Right ventricle myocardium superior (tissue), 1 donor: Measurements from ENCODE around the gene ITIH3. TPM values are rescaled to one million over a fixed set of nuclear protein-coding genes. Genes with fewer than 3 reads are reported as not detected.
A peak's percentile ranks its signal among the peaks of the same experiment; 100 is the strongest.

Experiments
- ATAC-seq: fragments of 200-7000 bp; cut with Tn5 transposase; one replicate; pipeline ENCODE4 v1.9.1; 2020; ENCODE audit warnings: mild to moderate bottlenecking; ENCODE audit not compliant: poor library complexity
- DNase-seq: peaks from one replicate; pipeline ENCODE4 v3.0.0-alpha.2; 2020
- intact Hi-C: fragments of 100-400 bp; cut with DNase I; formaldehyde crosslinking; loops from one replicate; pipeline ENCODE4 v1.11.2; 2022
- total RNA-seq: library from RNA; stranded (reverse); fragmentation: NEBNext Ultra II Directional; extraction: Animal tissue kit (Norgen Biotek cat#: 25700); gene quantifications from one replicate; pipeline ENCODE4 v1.2.1, GENCODE V29; 2021
- donor health status: DM: no; HTN: yes; CAD: no; lungs with severe emphysema.

The ITIH3 gene
- total RNA-seq, 1 donor from 2014 or later: 0.35 TPM

DNA sequence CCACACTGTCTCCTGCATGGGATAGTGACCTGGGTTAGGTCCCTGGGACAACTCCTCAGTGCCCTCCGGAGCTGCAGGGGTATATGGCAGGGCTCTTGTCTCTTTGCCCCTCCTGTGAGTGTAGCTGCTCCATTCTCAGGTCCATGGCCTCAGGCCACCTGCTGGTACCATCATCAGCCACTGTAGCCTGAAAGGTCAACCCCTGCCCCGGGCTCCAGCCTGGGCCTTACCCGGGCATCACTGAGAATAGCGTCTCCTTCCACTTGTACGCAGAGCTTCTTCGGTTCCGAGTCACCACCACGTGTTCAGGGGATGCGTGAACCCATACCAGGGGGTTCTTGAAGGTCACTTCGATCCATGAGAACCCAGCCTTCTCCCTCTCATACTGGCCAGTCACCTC, 22.1 kb downstream of the ITIH3 start:
- no peak for DNase-seq
- ATAC-seq: no peak
- intact Hi-C loops: no loop called here

DNA sequence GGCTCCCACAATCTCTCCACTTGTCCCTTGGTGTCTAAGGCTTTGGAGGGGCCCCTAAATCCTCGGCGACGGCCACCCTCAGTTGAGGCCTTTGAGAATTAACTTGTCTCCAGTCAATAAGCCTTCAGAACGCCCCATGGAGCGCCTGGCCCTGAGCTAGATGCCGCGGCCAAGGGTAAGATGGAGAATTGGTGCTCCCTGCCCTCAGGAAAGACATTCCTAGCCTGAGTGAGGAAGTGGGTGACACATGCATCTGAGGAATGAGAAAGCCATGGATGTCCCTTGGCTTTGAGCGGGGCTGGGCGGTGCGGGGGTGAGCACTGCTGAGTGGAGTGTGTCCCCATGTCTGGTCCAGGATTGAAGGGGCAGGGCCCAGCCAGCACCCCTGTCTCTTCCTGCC, 22.6 kb downstream of the ITIH3 start:
- intact Hi-C loops: no loop called here
- DNase-seq (no peak), ATAC-seq (no peak)

DNA sequence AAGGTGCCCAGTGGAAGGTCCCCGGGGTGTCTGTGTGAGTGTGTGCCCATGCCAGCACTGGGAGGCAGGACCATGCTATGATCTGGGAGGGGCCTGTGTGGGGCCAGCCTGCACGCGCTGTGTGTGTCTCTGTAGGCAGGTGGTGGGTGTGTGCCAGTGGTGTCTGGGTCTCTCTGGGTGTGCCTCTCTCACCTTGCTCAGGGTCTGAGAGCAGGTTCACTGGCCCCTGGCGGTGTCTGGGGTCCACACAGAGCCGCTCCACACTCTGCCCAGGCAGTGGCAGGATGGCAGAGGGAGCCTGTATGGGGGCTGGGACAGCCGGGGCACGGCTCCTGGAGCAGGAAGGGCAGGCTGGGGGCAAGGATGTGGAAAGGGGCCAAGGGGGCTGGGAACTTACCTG, 23.3 kb downstream of the ITIH3 start:
- intact Hi-C loops: no loop called here
- ATAC-seq (no peak), DNase-seq (no peak)

DNA sequence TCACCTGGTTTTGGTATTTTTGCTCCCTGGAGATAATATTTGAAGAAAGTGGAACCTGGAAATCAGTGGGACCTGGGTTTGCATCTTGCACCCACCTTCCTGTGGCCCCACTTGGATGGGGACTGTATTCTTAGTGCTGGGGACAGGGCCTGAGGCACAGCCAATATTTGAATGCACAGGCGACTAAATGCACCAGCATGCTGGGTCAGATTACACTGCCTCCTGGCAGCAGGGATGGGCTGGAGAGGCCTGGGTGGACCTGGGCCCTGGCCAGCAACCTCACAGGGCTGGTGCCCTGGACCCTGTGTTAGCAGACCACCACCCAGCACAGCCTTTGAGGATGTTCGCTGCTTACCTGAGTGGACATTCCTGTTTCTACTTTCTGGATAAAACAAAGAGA, 25.3 kb downstream of the ITIH3 start:
- intact Hi-C loops: no loop called here
- ATAC-seq: no peak

DNA sequence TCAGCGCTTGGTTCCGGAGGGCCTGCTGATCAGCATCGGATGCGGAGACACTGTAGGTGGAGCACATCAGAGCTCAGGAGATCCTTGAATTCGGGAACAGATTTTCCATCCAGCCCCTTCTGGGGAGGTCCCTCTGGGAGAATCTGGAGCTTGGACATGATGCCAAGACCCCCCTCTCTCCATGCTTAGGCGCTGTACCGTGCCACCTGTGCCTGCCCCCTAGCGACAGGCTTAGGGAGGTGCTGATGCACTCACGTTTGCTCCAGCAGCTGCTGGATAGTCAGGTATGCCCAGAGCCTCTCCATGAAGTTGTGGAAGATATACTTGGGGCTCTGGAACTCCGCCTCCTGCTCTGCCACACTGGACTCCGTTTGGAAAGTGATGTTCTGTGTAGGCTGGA, 26.1 kb downstream of the ITIH3 start:
- ATAC-seq (no peak), DNase-seq (no peak)
- intact Hi-C loops: no loop called here

More for the DNA sequence above, 25.3 kb downstream of the ITIH3 start:
- DNase-seq: no peak

DNA sequence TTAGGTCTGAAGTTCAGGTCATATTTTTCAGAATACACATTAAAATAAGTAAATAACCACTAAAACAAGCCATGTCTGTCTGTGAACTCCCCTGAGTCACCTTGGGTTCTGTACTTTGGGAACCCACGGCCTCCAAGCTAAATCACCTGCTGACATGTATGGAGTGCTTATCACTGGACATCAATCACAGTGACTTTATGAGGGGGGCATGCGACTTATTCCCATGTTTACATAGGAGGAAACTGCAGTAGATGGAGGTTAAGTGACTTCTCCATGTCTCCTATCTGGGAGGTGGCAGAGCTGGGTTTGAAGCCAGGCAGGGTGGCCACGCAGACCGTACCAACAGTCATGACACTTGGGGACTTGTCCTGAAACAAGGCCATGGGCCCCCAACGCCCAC, 27.8 kb downstream of the ITIH3 start:
- ATAC-seq (no peak), DNase-seq (no peak)
- intact Hi-C loops: no loop called here

DNA sequence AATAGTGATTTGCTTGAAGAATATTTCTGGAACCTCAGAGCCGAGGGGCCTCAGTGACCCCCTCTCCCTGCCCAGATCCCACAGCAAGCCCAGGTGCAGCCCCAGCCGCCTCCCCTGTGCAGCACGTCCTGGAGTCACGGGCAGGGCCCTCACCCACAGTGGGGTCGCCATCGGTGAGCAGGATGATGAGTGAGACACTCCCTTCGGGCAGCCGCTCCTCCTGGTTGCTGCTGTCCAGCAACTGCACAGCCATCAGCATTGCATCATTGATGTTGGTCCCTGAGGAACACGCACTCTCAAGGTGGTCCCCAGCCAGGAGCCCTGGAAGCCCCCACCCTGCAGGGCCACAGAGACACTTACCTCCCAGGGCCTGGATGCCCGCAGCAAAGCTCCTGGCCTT, 29.4 kb downstream of the ITIH3 start:
- DNase-seq (no peak), ATAC-seq (no peak)
- intact Hi-C loops: no loop called here

DNA sequence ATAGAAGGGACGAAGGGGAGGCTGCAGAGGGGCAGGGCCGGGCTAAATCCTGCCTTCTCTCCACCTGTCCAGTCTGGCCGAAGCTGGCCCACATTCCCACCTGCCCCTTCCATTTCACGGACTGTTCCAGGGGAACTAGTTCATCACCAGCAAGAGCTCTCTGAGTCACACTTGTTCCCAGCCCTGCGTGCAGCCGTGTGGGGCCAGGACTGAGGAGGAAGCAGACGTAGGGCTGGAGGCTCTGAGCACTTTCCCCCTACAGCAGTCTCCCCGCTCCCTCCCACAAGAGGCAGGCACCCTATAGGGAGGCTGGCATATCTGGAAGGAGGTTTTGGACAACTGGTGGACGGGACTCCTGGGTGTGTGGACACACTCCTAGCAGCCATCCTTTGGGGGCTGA, 32.8 kb downstream of the ITIH3 start:
- no peak for ATAC-seq
- intact Hi-C loops: no loop called here
- no peak for DNase-seq

DNA sequence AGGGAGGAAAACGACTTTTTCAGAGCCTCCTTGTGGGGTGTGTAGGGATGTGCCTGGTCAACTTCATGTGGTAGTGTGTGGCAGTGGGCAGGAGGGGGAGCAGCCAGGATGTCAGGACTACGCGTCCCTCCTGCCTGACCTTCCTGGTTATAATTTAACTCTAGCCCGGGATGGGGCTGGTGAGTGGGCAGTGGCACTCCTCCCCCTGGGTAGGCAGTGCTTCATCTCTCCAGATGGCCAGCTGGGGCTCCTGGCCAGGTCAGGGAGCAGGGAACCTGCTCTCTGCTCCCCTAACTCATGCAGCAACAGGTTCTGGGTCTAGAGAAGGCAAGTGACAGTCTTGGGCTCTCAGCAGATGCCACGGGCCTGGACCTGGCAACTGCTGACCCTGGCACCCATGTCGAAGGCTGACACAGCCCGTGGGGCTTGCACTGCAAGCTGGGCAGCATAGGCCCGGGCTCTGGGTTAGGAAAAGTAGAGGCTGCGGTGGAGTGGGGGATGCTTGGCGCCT, 33.3 kb downstream of the ITIH3 start:
- intact Hi-C loops: no loop called here
- ATAC-seq: no peak
- DNase-seq: no peak

DNA sequence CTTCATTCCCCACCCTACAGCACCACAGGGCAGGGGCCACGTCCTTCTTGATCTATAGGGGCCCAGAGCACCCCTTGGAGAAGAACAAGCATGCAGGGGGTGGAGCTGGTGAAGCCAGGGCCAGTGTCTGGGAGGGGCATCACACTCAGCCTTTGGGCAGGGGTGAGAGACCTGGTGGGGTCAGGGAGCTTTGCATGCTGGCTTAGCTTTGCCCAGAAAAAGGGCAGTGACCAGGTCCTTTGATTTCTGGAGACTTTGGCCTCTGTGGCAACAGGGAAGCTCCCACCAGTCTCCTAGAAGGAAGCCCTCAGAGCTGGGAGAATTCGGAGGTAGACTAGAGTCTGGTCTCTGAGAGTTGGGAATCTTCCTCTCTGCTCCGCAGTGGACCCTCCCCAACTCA, 34.9 kb downstream of the ITIH3 start:
- intact Hi-C loops: no loop called here
- DNase-seq (no peak), ATAC-seq (no peak)

DNA sequence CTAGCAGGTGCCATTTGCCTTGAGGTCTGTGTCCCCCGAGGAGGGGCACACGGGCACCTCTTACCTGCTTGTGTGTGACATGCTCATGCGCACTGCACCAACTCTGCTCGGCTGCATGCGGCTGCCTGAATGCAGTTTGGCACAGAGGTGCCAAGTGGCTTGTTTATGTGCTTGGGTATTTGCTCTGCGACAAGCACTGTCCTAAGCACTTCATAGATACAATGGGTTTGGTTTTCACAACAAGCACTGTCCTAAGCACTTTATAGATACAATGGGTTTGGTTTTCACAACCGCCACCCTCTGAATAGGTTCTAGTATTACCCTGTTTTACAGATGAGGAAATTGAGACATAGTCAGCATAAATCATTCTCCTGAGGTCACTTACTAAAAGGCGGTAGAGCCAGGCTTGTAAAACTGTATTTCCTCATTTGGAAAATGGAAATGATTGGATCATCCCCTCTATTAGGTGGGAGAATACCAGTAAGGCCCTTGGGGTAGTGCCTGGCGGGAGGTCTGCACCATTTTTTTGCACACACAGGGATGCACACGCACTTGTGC, 35.4 kb downstream of the ITIH3 start:
- ATAC-seq (no peak), DNase-seq (no peak)
- intact Hi-C loops: no loop called here

DNA sequence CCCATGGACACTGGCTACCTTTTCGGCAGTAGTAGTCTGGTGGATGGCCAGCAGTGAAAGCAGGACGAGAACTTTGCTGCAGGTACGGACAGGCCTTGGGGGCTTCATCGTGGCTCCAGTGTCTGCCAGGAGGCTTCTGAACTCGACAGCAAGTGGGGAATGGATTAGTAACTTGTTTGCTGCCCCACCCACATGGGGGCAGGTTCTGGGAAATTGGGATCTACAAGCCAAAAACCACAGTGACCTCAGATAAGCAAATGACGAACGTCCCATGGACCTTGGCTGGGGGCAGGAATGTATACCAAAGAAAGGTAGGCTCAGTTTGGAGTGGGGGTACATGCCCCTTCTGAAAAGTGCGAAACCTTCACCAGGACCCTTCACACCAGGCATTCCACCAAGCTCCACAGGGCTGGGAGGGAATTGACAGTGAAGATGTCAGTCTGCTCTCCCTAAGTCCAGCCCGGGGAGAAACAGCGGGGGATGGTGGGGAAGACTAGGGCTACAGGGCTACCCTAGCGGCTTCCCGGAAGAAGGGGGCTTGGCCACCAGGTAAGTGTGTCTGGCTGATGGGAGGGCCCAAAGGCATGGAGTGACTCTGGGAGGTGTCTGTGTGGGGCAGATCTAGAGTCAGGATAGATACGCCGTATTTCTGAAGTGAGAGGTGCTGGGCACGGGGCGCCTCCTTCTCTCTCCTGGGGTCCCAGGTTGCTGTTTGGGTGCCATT, 36.1 kb downstream of the ITIH3 start, which contains the start of gene ITIH4:
TSS of gene ITIH4 (minus strand) at position 138 of the 724 bp plus-strand sequence. CDS start at position 108, 30 bp downstream.
- no peak for DNase-seq
- intact Hi-C loops: no loop called here
- no peak for ATAC-seq

DNA sequence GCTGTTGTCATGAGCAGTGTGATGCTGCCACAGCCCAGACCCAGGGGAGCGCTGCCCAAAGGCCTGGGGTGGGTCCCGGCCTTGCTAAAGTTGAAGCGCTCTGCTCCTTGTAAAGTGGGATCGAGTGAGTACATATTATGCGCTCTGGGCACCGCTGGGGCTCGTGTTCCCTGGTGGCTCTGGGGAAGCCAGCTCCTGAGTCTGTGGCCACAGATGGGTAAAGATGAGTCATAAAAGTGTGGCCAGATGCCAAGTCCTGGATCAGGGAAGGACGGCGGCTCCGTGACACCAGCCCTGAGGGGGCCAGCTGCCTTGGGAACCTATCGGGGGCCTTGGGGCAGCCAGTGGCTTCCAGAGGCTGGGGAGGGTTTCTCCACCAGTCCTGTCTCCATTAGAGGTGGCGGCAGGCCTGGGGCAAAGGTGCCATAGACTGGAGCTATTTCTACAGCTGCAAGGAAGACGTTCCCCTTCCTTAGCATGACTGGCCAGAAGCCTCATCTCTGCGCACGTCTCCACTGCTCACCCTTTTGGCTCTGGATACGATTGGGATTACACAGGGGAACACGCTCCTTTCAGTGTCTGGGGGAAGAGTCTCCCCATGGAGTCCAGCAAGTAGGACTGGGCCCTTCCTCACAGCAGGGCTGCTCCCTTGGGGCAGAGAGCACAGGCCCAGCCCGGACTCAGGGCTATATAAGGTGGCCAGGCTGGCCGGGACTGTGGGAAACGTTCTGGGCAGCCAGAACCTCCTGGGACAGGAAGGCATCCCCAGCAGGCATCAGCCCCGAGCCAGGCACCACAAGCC, 37.1 kb downstream of the ITIH3 start:
- peak; percentile 54 for DNase-seq
- ATAC-seq: peak; percentile 4
- intact Hi-C loops: no loop called here

DNA sequence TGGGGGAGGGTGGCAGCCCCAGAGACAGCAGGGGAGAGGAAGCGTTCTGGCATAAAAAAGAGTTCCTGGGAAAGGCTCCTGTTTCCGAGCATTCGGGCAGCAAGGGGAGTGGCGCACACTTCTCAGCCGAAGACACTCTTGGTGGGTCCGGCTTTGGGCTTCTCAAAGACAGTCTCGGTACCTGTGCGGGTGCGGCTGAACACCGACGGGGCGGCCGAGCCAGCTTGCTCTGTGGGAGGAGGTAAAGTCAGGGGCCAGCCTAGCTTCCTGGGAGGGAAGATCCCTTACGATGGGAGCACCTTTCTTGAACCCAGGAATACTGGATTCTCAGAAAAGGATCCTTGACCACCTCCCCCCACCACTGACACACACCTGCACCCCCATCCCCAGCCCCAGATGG, 38.6 kb downstream of the ITIH3 start:
- DNase-seq: no peak
- ATAC-seq: no peak
- intact Hi-C loops: no loop called here

DNA sequence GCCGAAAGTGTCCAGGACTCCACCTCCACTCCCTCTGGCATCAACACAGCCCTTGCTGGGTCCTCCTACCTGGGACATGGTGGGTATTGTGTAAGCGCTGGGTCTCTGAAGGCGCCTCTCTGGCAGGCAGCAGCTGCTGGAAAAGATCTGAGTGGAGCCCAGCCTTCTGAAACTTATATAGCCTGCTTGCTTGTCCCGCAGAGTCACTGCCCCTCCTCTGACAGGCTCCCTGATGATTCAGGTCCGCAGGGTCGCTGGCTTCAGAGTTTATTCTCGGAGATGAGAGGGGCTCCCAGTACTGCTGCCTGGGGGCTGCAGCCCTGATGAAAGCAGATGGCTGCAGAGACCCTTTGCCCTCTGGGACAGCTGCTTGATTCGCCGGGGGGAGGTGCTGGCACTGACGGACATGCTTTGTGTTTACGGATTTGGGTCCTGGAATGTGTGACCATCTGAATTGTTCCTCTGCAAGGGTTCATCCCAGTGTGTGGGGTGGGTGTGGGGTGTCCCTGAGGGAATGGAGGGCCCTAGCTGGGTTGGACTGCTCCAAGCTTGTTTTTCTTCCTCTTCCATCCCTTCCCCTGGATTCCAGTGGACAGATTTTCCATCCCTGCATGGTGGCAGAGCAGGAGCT, 40.4 kb downstream of the ITIH3 start, which contains the start of gene MUSTN1:
TSS of gene MUSTN1 (minus strand) at position 149 of the 631 bp plus-strand sequence. CDS start at position 78, 71 bp downstream.
- ATAC-seq (peak; percentile 63), DNase-seq (peak; percentile 59)
- intact Hi-C loops: no loop called here

DNA sequence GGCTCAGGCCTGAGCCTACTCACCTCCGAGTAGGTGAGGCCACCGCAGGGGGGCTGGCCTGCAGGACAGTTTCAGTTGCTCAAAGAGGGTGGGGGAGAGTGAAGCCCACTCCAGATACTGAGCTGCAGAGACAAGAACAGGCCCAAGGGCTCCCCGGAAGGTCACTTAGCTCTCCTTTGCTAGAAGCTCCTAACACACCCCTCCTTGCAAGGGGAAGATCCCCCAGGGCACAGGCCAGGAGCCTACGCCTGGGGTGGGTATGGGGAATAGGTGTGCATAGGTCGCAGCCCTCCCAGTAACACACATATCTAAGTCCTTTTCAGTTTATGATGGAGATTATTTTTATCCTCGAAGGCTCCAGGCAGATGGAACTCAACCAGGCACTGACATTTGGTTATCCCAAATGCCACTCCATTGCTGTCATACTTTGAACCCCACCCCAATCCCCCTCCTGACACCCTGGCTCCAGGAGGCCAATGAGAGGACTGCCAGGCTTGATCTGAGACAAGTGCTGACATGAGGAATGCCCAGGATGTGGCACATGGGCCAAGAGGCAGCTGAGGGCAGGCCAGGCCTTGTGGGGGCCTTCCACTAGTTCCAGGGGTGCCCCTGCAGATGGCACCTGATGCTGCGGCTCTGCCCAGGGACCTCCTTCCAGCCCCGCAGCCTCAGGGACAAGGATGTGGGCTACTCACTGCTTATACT, 41.3 kb downstream of the ITIH3 start:
- ATAC-seq (peak; percentile 67), DNase-seq (no peak)
- intact Hi-C loops: no loop called here

DNA sequence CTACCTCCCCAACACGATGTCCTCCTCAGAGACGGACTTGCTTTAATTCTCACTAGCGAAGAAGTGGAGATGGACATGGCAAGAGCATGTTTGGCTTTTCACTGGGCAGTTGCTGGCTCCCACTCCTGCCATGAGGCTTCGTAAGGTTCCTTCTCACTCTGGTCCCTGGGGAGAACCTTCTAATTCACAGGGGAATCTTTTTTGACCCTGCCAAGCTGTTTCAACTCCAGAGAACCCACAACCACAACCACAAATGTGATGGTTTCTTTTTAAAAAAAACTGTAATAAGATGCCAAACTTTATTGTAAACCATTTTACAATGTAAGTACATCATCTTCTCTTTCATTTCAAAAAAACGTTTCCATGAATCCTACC, 41.9 kb downstream of the ITIH3 start:
- intact Hi-C loops: no loop called here
- no peak for ATAC-seq

DNA sequence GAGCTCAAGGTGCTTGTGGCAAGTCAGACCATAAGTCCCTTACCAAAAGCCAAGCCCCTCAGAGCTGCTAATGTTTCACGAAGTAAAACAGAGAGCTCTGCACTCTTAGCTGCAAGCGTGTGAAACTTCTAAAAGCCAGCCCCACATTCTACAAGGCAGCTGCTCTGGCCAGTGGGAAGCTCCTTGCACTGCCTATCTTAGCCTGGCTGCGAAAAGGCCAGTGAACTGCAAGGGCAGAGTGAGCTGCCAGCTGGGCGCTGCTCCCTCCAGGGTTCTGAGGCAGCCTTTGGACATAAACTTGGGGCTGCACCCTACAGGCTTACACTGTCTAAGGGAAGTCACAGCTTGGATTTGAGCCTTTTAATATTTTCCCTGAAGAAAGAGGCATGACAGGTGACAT, 42.4 kb downstream of the ITIH3 start:
- intact Hi-C loops: no loop called here

More for the DNA sequence above, 41.9 kb downstream of the ITIH3 start:
- DNase-seq: no peak

More for the DNA sequence above, 42.4 kb downstream of the ITIH3 start:
- DNase-seq (no peak), ATAC-seq (peak; percentile 32)
